Endothelial cell (in vitro differentiated cells): Measurements from ENCODE around the gene KLHL13. TPM values are rescaled to one million over a fixed set of nuclear protein-coding genes. Genes with fewer than 3 reads are reported as not detected.

Source experiments
- DNase-seq: peaks from one replicate; pipeline ENCODE4 v3.0.0; 2021; ENCODE audit warnings: low spot score
- H3K27ac Mint-ChIP-seq: one replicate; pipeline ENCODE4 v1.8.0; 2021; ENCODE audit warnings: mixed read lengths, inconsistent platforms; ENCODE audit not compliant: unreplicated experiment
- H3K27me3 Mint-ChIP-seq: one replicate; pipeline ENCODE4 v1.8.0; 2021; ENCODE audit warnings: mild to moderate bottlenecking, moderate library complexity, mixed read lengths, inconsistent platforms; ENCODE audit not compliant: unreplicated experiment
- H3K36me3 Mint-ChIP-seq: one replicate; pipeline ENCODE4 v1.8.0; 2021; ENCODE audit warnings: mild to moderate bottlenecking, low read depth, mixed read lengths, inconsistent platforms; ENCODE audit not compliant: unreplicated experiment
- H3K4me1 Mint-ChIP-seq: one replicate; pipeline ENCODE4 v1.8.0; 2021; ENCODE audit warnings: mild to moderate bottlenecking, mixed read lengths, inconsistent platforms; ENCODE audit not compliant: unreplicated experiment
- H3K4me3 Mint-ChIP-seq: one replicate; pipeline ENCODE4 v1.8.0; 2021; ENCODE audit warnings: mild to moderate bottlenecking, mixed read lengths, inconsistent platforms; ENCODE audit not compliant: unreplicated experiment
- H3K9me3 Mint-ChIP-seq: one replicate; pipeline ENCODE4 v1.8.0; 2021; ENCODE audit warnings: mixed read lengths, inconsistent platforms; ENCODE audit not compliant: unreplicated experiment
- CTCF ChIP-seq: fragments of 200-600 bp; sonication (generic); IDR thresholded peaks from one replicate; pipeline ENCODE4 v1.5.0; 2021; ENCODE audit warnings: antibody characterized with exemption; ENCODE audit not compliant: unreplicated experiment
- total RNA-seq: library from RNA; stranded (reverse); fragmentation: NEBNext Ultra II Directional; extraction: Animal tissue kit (Norgen Biotek cat#: 25700); gene quantifications from one replicate; pipeline ENCODE4 v1.2.1, GENCODE V29; 2021; ENCODE audit not compliant: unreplicated experiment

Gene KLHL13
- total RNA-seq, 1 donor from 2014 or later = 1.7 TPM

- no peaks in the 10 kb centered on the region for H3K36me3 Mint-ChIP-seq
Measured at GRCh38 chrX:117996918-117997480, 119.6 kb downstream of the KLHL13 start.

GRCh38 chrX:117996408-117996807 is 120.2 kb downstream of the KLHL13 start:
- DNase-seq = no peak
- H3K4me1 Mint-ChIP-seq = no peaks in the 10 kb centered on the region
- H3K36me3 Mint-ChIP-seq = no peaks in the 10 kb centered on the region
- no peak for TF ChIP-seq CTCF
- H3K9me3 Mint-ChIP-seq = no peaks in the 10 kb centered on the region
- no peak overlapping the region for H3K27ac Mint-ChIP-seq
- no peak overlapping the region for H3K4me3 Mint-ChIP-seq
- no peaks in the 10 kb centered on the region for H3K27me3 Mint-ChIP-seq

More at GRCh38 chrX:117996918-117997480, 119.6 kb downstream of the KLHL13 start:
- Mint-ChIP-seq H3K9me3 (no peaks in the 10 kb centered on the region), H3K4me3 (no peak overlapping the region), H3K4me1 (no peaks in the 10 kb centered on the region), H3K27ac (no peak overlapping the region), H3K27me3 (no peaks in the 10 kb centered on the region)
- no peak for TF ChIP-seq CTCF
- no peak for DNase-seq

- no peaks in the 10 kb centered on the region for H3K36me3 Mint-ChIP-seq
Measured at GRCh38 chrX:117995378-117995777, 121.2 kb downstream of the KLHL13 start.

GRCh38 chrX:117992192-117992723 is 124.4 kb downstream of the KLHL13 start:
- no peak for TF ChIP-seq CTCF
- H3K27ac Mint-ChIP-seq = no peak overlapping the region
- H3K36me3 Mint-ChIP-seq = no peaks in the 10 kb centered on the region
- no peaks in the 10 kb centered on the region for H3K27me3 Mint-ChIP-seq
- H3K4me3 Mint-ChIP-seq = no peak overlapping the region
- DNase-seq = no peak
- no peaks in the 10 kb centered on the region for H3K9me3 Mint-ChIP-seq
- no peaks in the 10 kb centered on the region for H3K4me1 Mint-ChIP-seq

More at GRCh38 chrX:117995378-117995777, 121.2 kb downstream of the KLHL13 start:
- Mint-ChIP-seq H3K27ac (no peak overlapping the region), H3K4me1 (no peaks in the 10 kb centered on the region), H3K9me3 (no peaks in the 10 kb centered on the region), H3K27me3 (no peaks in the 10 kb centered on the region), H3K4me3 (no peak overlapping the region)
- no peak for DNase-seq
- TF ChIP-seq CTCF = no peak

- no peaks in the 10 kb centered on the region for H3K27me3 Mint-ChIP-seq
- H3K27ac Mint-ChIP-seq = no peak overlapping the region
- H3K4me1 Mint-ChIP-seq = no peaks in the 10 kb centered on the region
- no peak for TF ChIP-seq CTCF
- H3K36me3 Mint-ChIP-seq = no peaks in the 10 kb centered on the region
- H3K4me3 Mint-ChIP-seq = no peak overlapping the region
- no peaks in the 10 kb centered on the region for H3K9me3 Mint-ChIP-seq
- DNase-seq = no peak
Measured at GRCh38 chrX:117990438-117990837, 126.2 kb downstream of the KLHL13 start.
